Endodermal cell (in vitro differentiated cells): Measurements from ENCODE around the gene NRG2. TPM values are rescaled to one million over a fixed set of nuclear protein-coding genes. Genes with fewer than 3 reads are reported as not detected.

Experiments
- DNase-seq: peaks from one replicate; pipeline ENCODE4 v3.0.0-alpha.2; 2017
- H3K27ac ChIP-seq: 2 replicates; pipeline ENCODE4 v1.5.1; 2013; ENCODE audit warnings: mild to moderate bottlenecking, low read depth, low read length, moderate library complexity
- H3K27me3 ChIP-seq: 2 replicates; pipeline ENCODE4 v1.6.1; 2013; ENCODE audit warnings: mild to moderate bottlenecking, low read length, moderate library complexity; ENCODE audit not compliant: insufficient read depth, control insufficient read depth, poor library complexity, severe bottlenecking
- H3K36me3 ChIP-seq: 2 replicates; pipeline ENCODE4 v1.7.0; 2013; ENCODE audit warnings: mild to moderate bottlenecking, low read length, moderate library complexity; ENCODE audit not compliant: control insufficient read depth, insufficient read depth
- H3K4me1 ChIP-seq: one replicate; pipeline ENCODE4 v1.7.0; 2013; ENCODE audit warnings: low read length; ENCODE audit not compliant: control insufficient read depth, insufficient read depth
- H3K4me3 ChIP-seq: 2 replicates; pipeline ENCODE4 v1.5.1; 2013; ENCODE audit warnings: mild to moderate bottlenecking, low read length, moderate library complexity
- H3K9ac ChIP-seq: 2 replicates; pipeline ENCODE4 v1.6.1; 2013; ENCODE audit warnings: mild to moderate bottlenecking, low read length, moderate library complexity; ENCODE audit not compliant: poor library complexity, severe bottlenecking; ENCODE audit errors: extremely low read depth
- H3K9me3 ChIP-seq: 2 replicates; pipeline ENCODE4 v1.6.1; 2013; ENCODE audit warnings: mild to moderate bottlenecking, low read length, moderate library complexity; ENCODE audit not compliant: control insufficient read depth
- H3K27ac Mint-ChIP-seq: 2 replicates; pipeline ENCODE4 v1.8.0; 2020; ENCODE audit warnings: mixed read lengths
- H3K27me3 Mint-ChIP-seq: 2 replicates; pipeline ENCODE4 v1.8.0; 2021; ENCODE audit warnings: mild to moderate bottlenecking, mixed read lengths; ENCODE audit not compliant: insufficient read depth
- H3K36me3 Mint-ChIP-seq: 2 replicates; pipeline ENCODE4 v1.8.0; 2020; ENCODE audit warnings: low read depth, mixed read lengths
- H3K4me1 Mint-ChIP-seq: 2 replicates; pipeline ENCODE4 v1.8.0; 2020; ENCODE audit warnings: mixed read lengths
- H3K4me3 Mint-ChIP-seq: 2 replicates; pipeline ENCODE4 v1.8.0; 2020; ENCODE audit warnings: mild to moderate bottlenecking, moderate library complexity, mixed read lengths
- H3K9me3 Mint-ChIP-seq: 2 replicates; pipeline ENCODE4 v1.8.0; 2020; ENCODE audit warnings: mild to moderate bottlenecking, mixed read lengths
- WGBS, 2 experiments: methylation state at CpG; one replicate each; pipeline versions ENCODE4 v1.1.5 to v1.1.7; 2013; ENCODE audit warnings: missing lambda C conversion rate in 2 of 2, mixed read lengths in 1 of 2; ENCODE audit not compliant: insufficient coverage in 1 of 2, insufficient read length in 1 of 2; 5-methylcytosine and 5-hydroxymethylcytosine counted together
- total RNA-seq, 2 donors: library from RNA; stranded (reverse); fragmentation: NEBNext Ultra II Directional in 1 of 2; extraction: Animal tissue kit (Norgen Biotek cat#: 25700) in 1 of 2; gene quantifications; 2 replicates in 1 of 2; 3 replicates in 1 of 2; pipeline ENCODE4 v1.2.1, GENCODE V29; 2021
- TF ChIP-seq, protein P1 (sequence below): fragments of 200-600 bp; sonication (generic); conservative IDR thresholded peaks from 2 replicates; pipeline ENCODE4 v1.5.0; 2021; ENCODE audit warnings: antibody characterized with exemption, mild to moderate bottlenecking

NRG2 gene
- total RNA-seq, 2 donors from 2014 or later = 10.8 to 12.5 TPM

DNA sequence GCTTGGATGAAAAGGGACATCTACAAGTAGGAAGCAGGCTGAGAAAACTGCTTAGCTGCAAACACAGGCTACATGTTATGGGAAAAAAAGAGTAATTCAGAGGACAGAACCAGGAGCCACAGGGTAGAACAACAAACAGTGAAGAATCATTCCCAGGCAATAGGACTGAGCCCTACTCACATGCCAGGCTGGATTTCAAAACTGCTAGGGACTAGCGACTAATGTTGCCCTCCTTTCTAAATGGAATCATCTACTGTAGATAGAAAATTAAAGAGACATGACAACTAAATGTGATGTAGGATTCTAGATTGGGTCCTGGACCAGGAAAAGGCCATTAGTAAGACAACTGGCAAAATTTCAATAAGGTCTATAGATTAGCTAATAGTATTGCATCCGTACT lies 15.3 kb downstream of the NRG2 start:
- Histone ChIP-seq H3K27ac (no peak overlapping the region), H3K27me3 (peaks cover 61% of the 10 kb centered on the region), H3K4me3 (no peak overlapping the region), H3K9ac (no peak overlapping the region), H3K4me1 (peaks cover 17% of the 10 kb centered on the region), H3K36me3 (no peaks in the 10 kb centered on the region), H3K9me3 (no peaks in the 10 kb centered on the region)
- no peak for DNase-seq
- TF ChIP-seq, protein P1, sequence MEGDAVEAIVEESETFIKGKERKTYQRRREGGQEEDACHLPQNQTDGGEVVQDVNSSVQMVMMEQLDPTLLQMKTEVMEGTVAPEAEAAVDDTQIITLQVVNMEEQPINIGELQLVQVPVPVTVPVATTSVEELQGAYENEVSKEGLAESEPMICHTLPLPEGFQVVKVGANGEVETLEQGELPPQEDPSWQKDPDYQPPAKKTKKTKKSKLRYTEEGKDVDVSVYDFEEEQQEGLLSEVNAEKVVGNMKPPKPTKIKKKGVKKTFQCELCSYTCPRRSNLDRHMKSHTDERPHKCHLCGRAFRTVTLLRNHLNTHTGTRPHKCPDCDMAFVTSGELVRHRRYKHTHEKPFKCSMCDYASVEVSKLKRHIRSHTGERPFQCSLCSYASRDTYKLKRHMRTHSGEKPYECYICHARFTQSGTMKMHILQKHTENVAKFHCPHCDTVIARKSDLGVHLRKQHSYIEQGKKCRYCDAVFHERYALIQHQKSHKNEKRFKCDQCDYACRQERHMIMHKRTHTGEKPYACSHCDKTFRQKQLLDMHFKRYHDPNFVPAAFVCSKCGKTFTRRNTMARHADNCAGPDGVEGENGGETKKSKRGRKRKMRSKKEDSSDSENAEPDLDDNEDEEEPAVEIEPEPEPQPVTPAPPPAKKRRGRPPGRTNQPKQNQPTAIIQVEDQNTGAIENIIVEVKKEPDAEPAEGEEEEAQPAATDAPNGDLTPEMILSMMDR = no peak
- Mint-ChIP-seq H3K9me3 (peaks cover 4% of the 10 kb centered on the region), H3K27ac (no peak overlapping the region), H3K27me3 (peaks cover 49% of the 10 kb centered on the region), H3K4me3 (no peak overlapping the region), H3K36me3 (no peaks in the 10 kb centered on the region), H3K4me1 (peaks cover 38% of the 10 kb centered on the region)
- 88 to 90% methylated on average over 2 of the region's 2 CpGs for WGBS, 2 experiments

DNA sequence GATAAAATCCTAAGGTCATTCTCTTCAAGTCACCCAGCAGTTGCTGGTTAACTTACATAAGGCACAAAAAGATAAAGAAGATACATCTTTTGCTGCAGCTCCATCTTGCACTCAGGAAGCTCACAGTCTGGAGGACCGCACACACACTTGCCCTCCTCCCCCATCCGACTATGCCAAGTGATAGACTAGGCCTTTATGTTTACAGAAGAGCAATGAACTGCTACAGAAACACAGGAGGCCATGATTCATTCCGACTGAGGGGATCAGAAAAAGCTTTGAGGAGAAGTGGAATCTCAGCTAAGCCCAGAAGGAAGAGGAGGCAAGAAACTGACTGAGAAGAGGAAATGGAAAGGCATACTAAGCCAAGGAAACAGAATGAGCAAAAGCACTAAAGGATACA lies 17.4 kb downstream of the NRG2 start:
- 87 to 92% methylated on average over 2 to 3 of the region's 3 CpGs for WGBS, 2 experiments
- no peak overlapping the region for H3K27ac Mint-ChIP-seq
- peaks cover 24% of the 10 kb centered on the region for H3K4me1 Mint-ChIP-seq
- H3K4me1 ChIP-seq = peaks cover 28% of the 10 kb centered on the region
- H3K4me3 ChIP-seq = no peak overlapping the region
- no peak overlapping the region for H3K4me3 Mint-ChIP-seq
- no peaks in the 10 kb centered on the region for H3K9me3 ChIP-seq
- no peak for DNase-seq
- H3K27me3 ChIP-seq = peaks cover 64% of the 10 kb centered on the region
- TF ChIP-seq, protein P1 = no peak
- H3K36me3 ChIP-seq = no peaks in the 10 kb centered on the region
- no peak overlapping the region for H3K9ac ChIP-seq
- peaks cover 40% of the 10 kb centered on the region for H3K27me3 Mint-ChIP-seq
- H3K27ac ChIP-seq = no peak overlapping the region
- H3K36me3 Mint-ChIP-seq = no peaks in the 10 kb centered on the region
- peaks cover 4% of the 10 kb centered on the region for H3K9me3 Mint-ChIP-seq

DNA sequence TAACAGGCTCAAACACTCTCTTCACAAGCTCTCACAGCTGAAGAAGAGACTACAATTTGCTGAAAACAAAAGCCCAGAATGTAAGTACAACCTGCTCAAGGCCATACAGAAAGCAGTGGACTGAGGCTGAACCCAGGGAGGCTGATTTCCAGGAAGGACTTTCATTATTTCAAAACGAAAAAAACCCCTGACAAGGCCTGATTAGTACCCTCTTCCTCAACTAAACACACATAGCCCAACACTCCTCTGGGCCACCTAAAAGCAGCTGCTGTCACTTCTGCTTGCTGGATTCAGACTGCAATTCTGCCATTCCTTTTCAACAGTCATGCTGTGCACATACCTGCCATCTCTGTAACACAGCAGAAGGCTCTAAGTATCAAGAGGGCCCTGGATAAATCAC lies 18.2 kb downstream of the NRG2 start:
- Histone ChIP-seq H3K4me3 (no peak overlapping the region), H3K27me3 (peaks cover 64% of the 10 kb centered on the region), H3K27ac (no peak overlapping the region), H3K9ac (no peak overlapping the region), H3K4me1 (peaks cover 28% of the 10 kb centered on the region), H3K9me3 (no peaks in the 10 kb centered on the region), H3K36me3 (no peaks in the 10 kb centered on the region)
- H3K9me3 Mint-ChIP-seq = peaks cover 4% of the 10 kb centered on the region
- no peak overlapping the region for H3K4me3 Mint-ChIP-seq
- H3K36me3 Mint-ChIP-seq = no peaks in the 10 kb centered on the region
- peaks cover 34% of the 10 kb centered on the region for H3K27me3 Mint-ChIP-seq
- 40 to 56% methylated on average over 1 of the region's 1 CpG for WGBS, 2 experiments
- no peak for DNase-seq
- H3K4me1 Mint-ChIP-seq = peaks cover 24% of the 10 kb centered on the region
- no peak overlapping the region for H3K27ac Mint-ChIP-seq
- TF ChIP-seq, protein P1 = no peak
